ENCODE measurements around the gene ZNHIT2.
"Not testable (repeated sequence)": the region's sequence is repeated elsewhere in the genome, so short reads cannot be mapped to it uniquely, and the experiment has no call there.

ZNHIT2 gene

DNA sequence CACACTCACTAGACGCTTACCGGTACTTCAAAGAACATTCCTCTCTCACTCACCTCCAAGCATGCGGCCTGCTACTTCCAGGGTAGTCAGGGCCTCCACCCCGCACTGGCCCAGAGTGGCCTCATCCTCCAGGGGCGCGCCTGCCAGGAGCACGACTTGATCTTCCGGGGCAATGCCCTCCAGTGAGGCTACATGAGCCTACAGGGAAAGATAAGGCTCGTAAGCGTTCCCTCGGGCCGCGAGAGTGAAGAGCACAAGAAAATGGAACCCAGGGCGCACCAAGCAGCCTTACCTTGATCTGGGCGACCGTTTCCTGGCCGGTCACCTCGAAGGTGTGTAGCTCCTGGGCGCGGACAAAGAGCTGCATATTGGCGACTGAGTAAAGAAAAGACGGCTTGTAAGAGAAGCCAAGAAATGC lies 4.0 kb upstream of the ZNHIT2 start:
- TF ChIP-seq, protein P1, sequence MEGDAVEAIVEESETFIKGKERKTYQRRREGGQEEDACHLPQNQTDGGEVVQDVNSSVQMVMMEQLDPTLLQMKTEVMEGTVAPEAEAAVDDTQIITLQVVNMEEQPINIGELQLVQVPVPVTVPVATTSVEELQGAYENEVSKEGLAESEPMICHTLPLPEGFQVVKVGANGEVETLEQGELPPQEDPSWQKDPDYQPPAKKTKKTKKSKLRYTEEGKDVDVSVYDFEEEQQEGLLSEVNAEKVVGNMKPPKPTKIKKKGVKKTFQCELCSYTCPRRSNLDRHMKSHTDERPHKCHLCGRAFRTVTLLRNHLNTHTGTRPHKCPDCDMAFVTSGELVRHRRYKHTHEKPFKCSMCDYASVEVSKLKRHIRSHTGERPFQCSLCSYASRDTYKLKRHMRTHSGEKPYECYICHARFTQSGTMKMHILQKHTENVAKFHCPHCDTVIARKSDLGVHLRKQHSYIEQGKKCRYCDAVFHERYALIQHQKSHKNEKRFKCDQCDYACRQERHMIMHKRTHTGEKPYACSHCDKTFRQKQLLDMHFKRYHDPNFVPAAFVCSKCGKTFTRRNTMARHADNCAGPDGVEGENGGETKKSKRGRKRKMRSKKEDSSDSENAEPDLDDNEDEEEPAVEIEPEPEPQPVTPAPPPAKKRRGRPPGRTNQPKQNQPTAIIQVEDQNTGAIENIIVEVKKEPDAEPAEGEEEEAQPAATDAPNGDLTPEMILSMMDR (IDR thresholded peaks at IDR 0.05; ENCODE audit: insufficient read depth, low read length), result no peak
- TF ChIP-seq, protein P2, sequence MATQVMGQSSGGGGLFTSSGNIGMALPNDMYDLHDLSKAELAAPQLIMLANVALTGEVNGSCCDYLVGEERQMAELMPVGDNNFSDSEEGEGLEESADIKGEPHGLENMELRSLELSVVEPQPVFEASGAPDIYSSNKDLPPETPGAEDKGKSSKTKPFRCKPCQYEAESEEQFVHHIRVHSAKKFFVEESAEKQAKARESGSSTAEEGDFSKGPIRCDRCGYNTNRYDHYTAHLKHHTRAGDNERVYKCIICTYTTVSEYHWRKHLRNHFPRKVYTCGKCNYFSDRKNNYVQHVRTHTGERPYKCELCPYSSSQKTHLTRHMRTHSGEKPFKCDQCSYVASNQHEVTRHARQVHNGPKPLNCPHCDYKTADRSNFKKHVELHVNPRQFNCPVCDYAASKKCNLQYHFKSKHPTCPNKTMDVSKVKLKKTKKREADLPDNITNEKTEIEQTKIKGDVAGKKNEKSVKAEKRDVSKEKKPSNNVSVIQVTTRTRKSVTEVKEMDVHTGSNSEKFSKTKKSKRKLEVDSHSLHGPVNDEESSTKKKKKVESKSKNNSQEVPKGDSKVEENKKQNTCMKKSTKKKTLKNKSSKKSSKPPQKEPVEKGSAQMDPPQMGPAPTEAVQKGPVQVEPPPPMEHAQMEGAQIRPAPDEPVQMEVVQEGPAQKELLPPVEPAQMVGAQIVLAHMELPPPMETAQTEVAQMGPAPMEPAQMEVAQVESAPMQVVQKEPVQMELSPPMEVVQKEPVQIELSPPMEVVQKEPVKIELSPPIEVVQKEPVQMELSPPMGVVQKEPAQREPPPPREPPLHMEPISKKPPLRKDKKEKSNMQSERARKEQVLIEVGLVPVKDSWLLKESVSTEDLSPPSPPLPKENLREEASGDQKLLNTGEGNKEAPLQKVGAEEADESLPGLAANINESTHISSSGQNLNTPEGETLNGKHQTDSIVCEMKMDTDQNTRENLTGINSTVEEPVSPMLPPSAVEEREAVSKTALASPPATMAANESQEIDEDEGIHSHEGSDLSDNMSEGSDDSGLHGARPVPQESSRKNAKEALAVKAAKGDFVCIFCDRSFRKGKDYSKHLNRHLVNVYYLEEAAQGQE (IDR thresholded peaks at IDR 0.05; ENCODE audit: insufficient replicate concordance, low read depth), result peak; percentile 7
- DNase-seq (ENCODE audit: low read depth in 1 of 2, low spot score in 1 of 2), result no peak
- Histone ChIP-seq H3K4me3 (replicated peaks; ENCODE audit: insufficient read depth, low read length) (peak overlapping the region; percentile 76), H3K27ac (replicated peaks) (peak overlapping the region; percentile 92), H3K27me3 (ENCODE audit: insufficient read depth, poor library complexity, severe bottlenecking) (no peaks in the 10 kb centered on the region)

DNA sequence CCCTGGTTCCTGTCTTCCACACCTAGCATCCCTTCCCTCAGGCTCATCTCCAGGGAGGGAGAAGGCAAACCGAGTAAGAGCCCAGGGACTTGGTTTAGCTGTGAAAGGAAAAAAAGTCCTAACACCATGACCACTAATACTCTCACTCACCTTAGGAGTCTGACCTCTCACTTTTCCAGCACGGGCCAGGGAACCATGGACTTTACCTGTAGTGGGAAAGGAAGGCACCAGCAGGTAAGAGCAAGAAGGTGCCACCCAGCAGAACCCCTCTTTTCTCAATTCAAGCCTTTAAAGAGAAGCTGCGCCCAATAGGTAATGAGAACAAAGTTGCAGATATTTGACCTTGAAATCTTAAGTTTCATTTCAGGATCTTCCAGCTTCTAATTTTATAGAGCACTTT lies 3.3 kb upstream of the ZNHIT2 start:
- Histone ChIP-seq H3K27me3 (ENCODE audit: insufficient read depth, poor library complexity, severe bottlenecking) (no peaks in the 10 kb centered on the region), H3K27ac (replicated peaks) (peak overlapping the region; percentile 92), H3K4me3 (replicated peaks; ENCODE audit: insufficient read depth, low read length) (peak overlapping the region; percentile 76)
- DNase-seq (ENCODE audit: low read depth in 1 of 2, low spot score in 1 of 2), result no peak
- TF ChIP-seq GABPA (IDR thresholded peaks at IDR 0.05; ENCODE audit: low read depth) (no peak), POLR2AphosphoS5 (IDR thresholded peaks at IDR 0.05; ENCODE audit: low read depth) (no peak), SPI1 (IDR thresholded peaks at IDR 0.05; ENCODE audit: borderline replicate concordance, low read depth) (no peak)
- TF ChIP-seq, protein P1 (IDR thresholded peaks at IDR 0.05; ENCODE audit: insufficient read depth, low read length), result no peak
- TF ChIP-seq, protein P2 (IDR thresholded peaks at IDR 0.05; ENCODE audit: insufficient replicate concordance, low read depth), result no peak

DNA sequence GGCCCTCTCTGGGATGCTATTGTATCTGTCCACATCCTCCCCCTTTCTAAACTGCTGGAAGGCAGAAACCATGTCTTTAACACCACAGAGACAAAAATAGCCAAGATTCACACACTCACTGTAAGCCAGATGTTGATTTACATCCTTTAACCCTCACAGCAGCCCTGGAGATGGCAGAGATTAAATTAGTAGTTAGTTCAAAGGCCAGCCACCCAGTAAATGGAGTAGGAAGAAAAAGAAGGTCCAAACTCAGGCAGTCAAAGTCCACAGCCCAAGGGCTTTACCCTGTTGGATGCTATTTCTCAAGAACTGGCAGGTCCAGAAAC lies 2.1 kb upstream of the ZNHIT2 start:
- no peak for DNase-seq (ENCODE audit: low read depth in 1 of 2, low spot score in 1 of 2)
- Histone ChIP-seq H3K4me3 (replicated peaks; ENCODE audit: insufficient read depth, low read length) (no peak overlapping the region), H3K27me3 (ENCODE audit: insufficient read depth, poor library complexity, severe bottlenecking) (no peaks in the 10 kb centered on the region), H3K27ac (replicated peaks) (no peak overlapping the region; the same call in 1 of the 2 replicates)
- TF ChIP-seq POLR2AphosphoS5 (IDR thresholded peaks at IDR 0.05; ENCODE audit: low read depth) (no peak), GABPA (IDR thresholded peaks at IDR 0.05; ENCODE audit: low read depth) (no peak), SPI1 (IDR thresholded peaks at IDR 0.05; ENCODE audit: borderline replicate concordance, low read depth) (no peak)
- TF ChIP-seq, protein P2 (IDR thresholded peaks at IDR 0.05; ENCODE audit: insufficient replicate concordance, low read depth), result no peak
- TF ChIP-seq, protein P1 (IDR thresholded peaks at IDR 0.05; ENCODE audit: insufficient read depth, low read length), result no peak

DNA sequence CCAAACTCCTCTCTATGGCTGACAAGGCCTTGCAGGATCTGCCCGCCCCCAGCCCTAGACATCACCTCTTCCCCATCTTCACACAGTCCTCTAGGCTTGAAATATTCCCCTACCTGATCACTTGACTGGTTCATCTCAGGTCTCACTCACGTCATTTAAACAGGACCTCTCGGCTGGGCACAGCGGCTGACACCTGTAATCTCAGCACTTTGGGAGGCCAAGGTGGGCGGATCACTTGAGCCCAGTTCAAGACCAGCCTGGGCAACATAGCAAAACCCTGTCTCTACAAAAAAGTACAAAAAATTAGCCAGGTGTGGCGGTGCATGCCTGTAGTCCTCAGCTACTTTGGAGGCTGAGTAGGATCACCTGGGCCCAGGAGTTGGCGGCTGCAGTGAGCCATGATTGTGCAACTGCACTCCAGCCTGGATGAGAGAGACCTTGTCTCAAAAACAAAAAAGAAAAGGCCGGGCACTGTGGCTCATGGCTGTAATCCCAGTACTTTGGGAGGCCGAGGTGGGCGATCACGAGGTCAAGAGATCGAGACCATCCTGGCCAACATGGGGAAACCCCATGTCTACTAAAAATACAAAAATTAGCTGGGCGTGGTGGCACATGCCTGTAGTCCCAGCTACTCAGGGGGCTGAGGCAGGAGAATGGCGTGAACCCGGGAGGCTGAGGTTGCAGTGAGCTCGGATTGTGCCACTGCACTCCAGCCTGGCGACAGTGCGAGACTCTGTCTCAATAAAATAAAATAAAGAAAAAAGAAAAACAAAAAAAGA lies 1.6 kb upstream of the ZNHIT2 start:
- DNase-seq (ENCODE audit: low read depth in 1 of 2, low spot score in 1 of 2); H3K4me3 ChIP-seq (replicated peaks; ENCODE audit: insufficient read depth, low read length); H3K27me3 ChIP-seq (ENCODE audit: insufficient read depth, poor library complexity, severe bottlenecking); H3K27ac ChIP-seq (replicated peaks): not testable (repeated sequence)

Data from HL-60 (cell line).